Measurements from ENCODE around the gene SCGN.

SCGN gene

GRCh38 chr6:25641377-25641776 lies 10.6 kb upstream of the SCGN start:
- no peak for DNase-seq

- no peak for DNase-seq
Observed at GRCh38 chr6:25641940-25642666, 9.9 kb upstream of the SCGN start.

GRCh38 chr6:25642667-25643328 lies 9.2 kb upstream of the SCGN start:
- no peak for DNase-seq

GRCh38 chr6:25645916-25646315 lies 6.1 kb upstream of the SCGN start:
- DNase-seq = no peak

GRCh38 chr6:25649611-25650010 lies 2.4 kb upstream of the SCGN start:
- DNase-seq = no peak

GRCh38 chr6:25655723-25656122 lies 3.7 kb downstream of the SCGN start:
- DNase-seq = no peak

- no peak for DNase-seq
Observed at GRCh38 chr6:25659633-25660368, 7.8 kb downstream of the SCGN start.

GRCh38 chr6:25660512-25660911 lies 8.5 kb downstream of the SCGN start:
- peak in 1 of 5 experiments; percentile 36 for DNase-seq

GRCh38 chr6:25661129-25661779 lies 9.2 kb downstream of the SCGN start:
- DNase-seq = no peak

GRCh38 chr6:25665455-25665854 lies 13.4 kb downstream of the SCGN start:
- DNase-seq = no peak

- DNase-seq = no peak
Observed at GRCh38 chr6:25669413-25669812, 17.4 kb downstream of the SCGN start.

GRCh38 chr6:25670208-25670607 lies 18.2 kb downstream of the SCGN start:
- DNase-seq = no peak

GRCh38 chr6:25670793-25671513 lies 18.9 kb downstream of the SCGN start:
- DNase-seq = peak in 1 of 5 experiments; percentile 33

GRCh38 chr6:25671652-25672051 lies 19.6 kb downstream of the SCGN start:
- no peak for DNase-seq

GRCh38 chr6:25675167-25675566 lies 23.2 kb downstream of the SCGN start:
- DNase-seq = no peak

- DNase-seq = no peak
Observed at GRCh38 chr6:25676775-25677174, 24.8 kb downstream of the SCGN start.

- DNase-seq = no peak
Observed at GRCh38 chr6:25681848-25682247, 29.8 kb downstream of the SCGN start.

- no peak for DNase-seq
Observed at GRCh38 chr6:25682324-25682723, 30.3 kb downstream of the SCGN start.

GRCh38 chr6:25684565-25684964 lies 32.5 kb downstream of the SCGN start:
- no peak for DNase-seq

GRCh38 chr6:25685251-25685650 lies 33.2 kb downstream of the SCGN start:
- DNase-seq = no peak

- no peak for DNase-seq
Observed at GRCh38 chr6:25685896-25686295, 33.9 kb downstream of the SCGN start.

GRCh38 chr6:25686856-25687255 lies 34.8 kb downstream of the SCGN start:
- no peak for DNase-seq

GRCh38 chr6:25689966-25690365 lies 38.0 kb downstream of the SCGN start:
- no peak for DNase-seq
